Retina (tissue), 1 donor: Measurements from ENCODE around the gene CRY2.

Source experiments
- DNase-seq: peaks from one replicate; pipeline ENCODE4 v3.0.0-alpha.2; 2016

CRY2 gene

GRCh38 chr11:45879803-45880686, 32.8 kb downstream of the CRY2 start:
- DNase-seq, result no peak

- no peak for DNase-seq
Measured at GRCh38 chr11:45880772-45881570, 33.7 kb downstream of the CRY2 start.

GRCh38 chr11:45881708-45882368, 34.6 kb downstream of the CRY2 start:
- no peak for DNase-seq

- no peak for DNase-seq
Measured at GRCh38 chr11:45884596-45885185, 37.4 kb downstream of the CRY2 start.

GRCh38 chr11:45885274-45885920, 38.1 kb downstream of the CRY2 start, which contains the start of gene MAPK8IP1:
Gene MAPK8IP1 (plus strand): TSS chr11:45885651. CDS start chr11:45885821, 170 bp downstream.
- DNase-seq, result peak; percentile 68

GRCh38 chr11:45885921-45886721, 38.8 kb downstream of the CRY2 start:
- peak; percentile 61 for DNase-seq

- no peak for DNase-seq
Measured at GRCh38 chr11:45886816-45887520, 39.7 kb downstream of the CRY2 start.

- DNase-seq, result no peak
Measured at GRCh38 chr11:45887587-45887986, 40.3 kb downstream of the CRY2 start.

- no peak for DNase-seq
Measured at GRCh38 chr11:45889555-45889954, 42.3 kb downstream of the CRY2 start.

- DNase-seq, result no peak
Measured at GRCh38 chr11:45889966-45890365, 42.7 kb downstream of the CRY2 start.

GRCh38 chr11:45890886-45891550, 43.7 kb downstream of the CRY2 start:
- DNase-seq, result no peak

GRCh38 chr11:45892856-45893255, 45.6 kb downstream of the CRY2 start:
- no peak for DNase-seq

- DNase-seq, result no peak
Measured at GRCh38 chr11:45894555-45895247, 47.4 kb downstream of the CRY2 start.

GRCh38 chr11:45895553-45896259, 48.4 kb downstream of the CRY2 start:
- DNase-seq, result no peak

GRCh38 chr11:45896422-45896984, 49.2 kb downstream of the CRY2 start:
- peak; percentile 84 for DNase-seq

GRCh38 chr11:45897556-45897955, 50.3 kb downstream of the CRY2 start:
- no peak for DNase-seq

- DNase-seq, result no peak
Measured at GRCh38 chr11:45899086-45899447, 51.8 kb downstream of the CRY2 start.

- DNase-seq, result peak; percentile 89
Measured at GRCh38 chr11:45899448-45900174, 52.3 kb downstream of the CRY2 start.
